Liver (tissue), 9 donors: ENCODE data around the gene ACSL3. TPM values are rescaled to one million over a fixed set of nuclear protein-coding genes. Genes with fewer than 3 reads are reported as not detected.

Experiments
- DNase-seq: peaks from one replicate; pipeline ENCODE4 v3.0.0-alpha.2; 2017; ENCODE audit warnings: low spot score
- H3K27ac ChIP-seq, 2 donors: one replicate each; pipeline ENCODE4 v1.7.0; 2013; ENCODE audit warnings: inconsistent platforms in 2 of 2, low read length in 2 of 2, control low read depth in 1 of 2, low read depth in 1 of 2, mild to moderate bottlenecking in 1 of 2
- H3K27me3 ChIP-seq, 4 donors: one replicate each; pipeline versions ENCODE4 v1.6.1 to v1.7.0; 2013; ENCODE audit warnings: low read length in 3 of 4, inconsistent platforms in 1 of 4, mild to moderate bottlenecking in 1 of 4, moderate library complexity in 1 of 4; ENCODE audit not compliant: control insufficient read depth in 4 of 4, insufficient read depth in 4 of 4
- H3K36me3 ChIP-seq, 4 donors: one replicate each; pipeline versions ENCODE4 v1.6.1 to v1.7.0; 2013; ENCODE audit warnings: low read length in 3 of 4, mild to moderate bottlenecking in 3 of 4, low read depth in 1 of 4, moderate library complexity in 1 of 4; ENCODE audit not compliant: control insufficient read depth in 4 of 4, insufficient read depth in 3 of 4
- H3K4me1 ChIP-seq, 4 donors: one replicate each; pipeline versions ENCODE4 v1.6.1 to v1.7.0; 2013; ENCODE audit warnings: low read length in 3 of 4, mild to moderate bottlenecking in 3 of 4, moderate library complexity in 1 of 4; ENCODE audit not compliant: control insufficient read depth in 4 of 4, insufficient read depth in 4 of 4
- H3K4me3 ChIP-seq, 3 donors: one replicate each; pipeline versions ENCODE4 v1.6.1 to v1.7.0; 2013; ENCODE audit warnings: low read length in 3 of 3, control low read depth in 1 of 3, low read depth in 1 of 3, mild to moderate bottlenecking in 1 of 3
- H3K9ac ChIP-seq, 2 donors: one replicate each; pipeline ENCODE4 v1.7.0; 2013; ENCODE audit warnings: low read length in 2 of 2, mild to moderate bottlenecking in 2 of 2, moderate library complexity in 2 of 2, control low read depth in 1 of 2, low read depth in 1 of 2
- H3K9me3 ChIP-seq, 4 donors: one replicate each; pipeline versions ENCODE4 v1.6.1 to v1.7.0; 2013; ENCODE audit warnings: low read length in 3 of 4; ENCODE audit not compliant: control insufficient read depth in 4 of 4
- EGR1 ChIP-seq, 2 donors: IDR thresholded peaks; 2 replicates each; pipeline ENCODE4 v1.6.1; 2016 to 2018; ENCODE audit warnings: antibody characterized with exemption in 2 of 2, low read depth in 2 of 2
- FOXA1 ChIP-seq: IDR thresholded peaks from 2 replicates; pipeline ENCODE4 v1.6.1; 2016; ENCODE audit warnings: antibody characterized with exemption
- FOXA2 ChIP-seq: IDR thresholded peaks from 2 replicates; pipeline ENCODE4 v1.6.1; 2016; ENCODE audit warnings: antibody characterized with exemption
- GABPA ChIP-seq, 2 donors: IDR thresholded peaks in 1 of 2; conservative IDR thresholded peaks in 1 of 2; 2 replicates each; pipeline ENCODE4 v1.6.1; 2016; ENCODE audit warnings: antibody characterized with exemption in 2 of 2, mild to moderate bottlenecking in 1 of 2, moderate library complexity in 1 of 2
- HNF4A ChIP-seq, 2 donors: conservative IDR thresholded peaks; 2 replicates each; pipeline ENCODE4 v1.6.1; 2016; ENCODE audit warnings: antibody characterized with exemption in 2 of 2, mild to moderate bottlenecking in 2 of 2
- HNF4G ChIP-seq: IDR thresholded peaks from 2 replicates; pipeline ENCODE4 v1.6.1; 2016; ENCODE audit warnings: antibody characterized with exemption
- JUND ChIP-seq, 2 donors: IDR thresholded peaks; 2 replicates each; pipeline ENCODE4 v1.6.1; 2016; ENCODE audit warnings: antibody characterized with exemption in 2 of 2
- NR2F2 ChIP-seq: IDR thresholded peaks from 2 replicates; pipeline ENCODE4 v1.6.1; 2016; ENCODE audit warnings: antibody characterized with exemption
- RAD21 ChIP-seq, 2 donors: IDR thresholded peaks; 2 replicates each; pipeline ENCODE4 v1.6.1; 2016; ENCODE audit warnings: antibody characterized with exemption in 2 of 2, mild to moderate bottlenecking in 2 of 2
- RXRA ChIP-seq, 2 donors: IDR thresholded peaks; 2 replicates each; pipeline ENCODE4 v1.6.1; 2017 to 2018; ENCODE audit warnings: antibody characterized with exemption in 2 of 2, mild to moderate bottlenecking in 1 of 2
- SP1 ChIP-seq: IDR thresholded peaks from 2 replicates; pipeline ENCODE4 v1.6.1; 2018; ENCODE audit warnings: antibody characterized with exemption, mild to moderate bottlenecking
- TAF1 ChIP-seq: conservative IDR thresholded peaks from 2 replicates; pipeline ENCODE4 v1.6.1; 2016; ENCODE audit warnings: antibody characterized with exemption, mild to moderate bottlenecking
- YY1 ChIP-seq: IDR thresholded peaks from 2 replicates; pipeline ENCODE4 v1.6.1; 2016; ENCODE audit warnings: antibody characterized with exemption, mild to moderate bottlenecking
- WGBS: extraction: QIAGEN DNeasy Blood & Tissue Kit; methylation state at CpG from one replicate; pipeline ENCODE4 v1.1.7; 2013; 5-methylcytosine and 5-hydroxymethylcytosine counted together
- polyA plus RNA-seq, 2 donors: library from polyadenylated mRNA; stranded (reverse) in 1 of 2; unstranded in 1 of 2; fragments of 200-250 nt in 1 of 2; fragments of >200 nt in 1 of 2; fragmentation: Nextera tagmentation in 1 of 2; extraction: Ambion mirVana in 1 of 2; gene quantifications; one replicate each; pipeline versions ENCODE4 v1.2.1 to v1.2.3, GENCODE V29; 2013 to 2015
- total RNA-seq, 2 donors: library from RNA; depleted of rRNA; stranded (reverse); fragments of >200 nt; gene quantifications; one replicate each; pipeline ENCODE4 v1.2.3, GENCODE V29; 2014
- TF ChIP-seq, protein P1 (sequence below): IDR thresholded peaks from 2 replicates; pipeline ENCODE4 v1.6.1; 2016; ENCODE audit warnings: antibody characterized with exemption, mild to moderate bottlenecking
- TF ChIP-seq, protein P2 (sequence below): IDR thresholded peaks from 2 replicates; pipeline ENCODE4 v1.6.1; 2016; ENCODE audit warnings: antibody characterized with exemption
- TF ChIP-seq, protein P3 (sequence below): IDR thresholded peaks from 2 replicates; pipeline ENCODE4 v1.6.1; 2016; ENCODE audit warnings: antibody characterized with exemption
- TF ChIP-seq, protein P4 (sequence below): IDR thresholded peaks from 2 replicates; pipeline ENCODE4 v1.6.1; 2016; ENCODE audit warnings: antibody characterized with exemption
- TF ChIP-seq, protein P5 (sequence below): fragments of 150-350 bp; IDR thresholded peaks from 2 replicates; pipeline ENCODE4 v1.5.1; 2017; ENCODE audit warnings: improper control_type of control experiment, low read depth, low read length; ENCODE audit not compliant: missing input control
- donor health status: healthy.
- donor health status: healthy.
- donor health status: healthy.
- donor health status: healthy.
- donor health status: healthy.

Gene ACSL3
- total and polyA plus RNA-seq, 4 donors: 22.2 to 66.6 (median 43.3) TPM

DNA sequence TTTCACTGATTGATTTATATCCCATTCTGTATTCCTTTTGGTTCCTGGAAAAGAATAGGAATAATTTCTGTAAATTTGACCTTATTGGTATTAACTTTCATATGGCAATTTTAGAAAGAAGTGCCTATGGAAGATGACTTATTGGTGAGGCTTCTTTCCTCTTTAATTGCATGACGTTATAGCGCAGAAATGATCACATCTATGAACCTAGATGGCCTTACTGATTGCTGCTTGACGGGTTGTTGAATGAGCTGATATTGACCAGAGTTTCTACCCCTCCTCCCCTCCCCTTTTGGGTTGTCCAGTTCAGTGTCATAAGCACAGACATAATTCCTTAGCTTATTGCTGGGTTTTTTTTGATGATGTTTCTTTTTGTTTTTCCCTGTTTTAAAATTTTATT is 14.6 kb downstream of the ACSL3 start:
- WGBS: 67% methylated on average over 3 of the region's 3 CpGs
- no peak overlapping the region for H3K27ac ChIP-seq
- TF ChIP-seq, protein P1, sequence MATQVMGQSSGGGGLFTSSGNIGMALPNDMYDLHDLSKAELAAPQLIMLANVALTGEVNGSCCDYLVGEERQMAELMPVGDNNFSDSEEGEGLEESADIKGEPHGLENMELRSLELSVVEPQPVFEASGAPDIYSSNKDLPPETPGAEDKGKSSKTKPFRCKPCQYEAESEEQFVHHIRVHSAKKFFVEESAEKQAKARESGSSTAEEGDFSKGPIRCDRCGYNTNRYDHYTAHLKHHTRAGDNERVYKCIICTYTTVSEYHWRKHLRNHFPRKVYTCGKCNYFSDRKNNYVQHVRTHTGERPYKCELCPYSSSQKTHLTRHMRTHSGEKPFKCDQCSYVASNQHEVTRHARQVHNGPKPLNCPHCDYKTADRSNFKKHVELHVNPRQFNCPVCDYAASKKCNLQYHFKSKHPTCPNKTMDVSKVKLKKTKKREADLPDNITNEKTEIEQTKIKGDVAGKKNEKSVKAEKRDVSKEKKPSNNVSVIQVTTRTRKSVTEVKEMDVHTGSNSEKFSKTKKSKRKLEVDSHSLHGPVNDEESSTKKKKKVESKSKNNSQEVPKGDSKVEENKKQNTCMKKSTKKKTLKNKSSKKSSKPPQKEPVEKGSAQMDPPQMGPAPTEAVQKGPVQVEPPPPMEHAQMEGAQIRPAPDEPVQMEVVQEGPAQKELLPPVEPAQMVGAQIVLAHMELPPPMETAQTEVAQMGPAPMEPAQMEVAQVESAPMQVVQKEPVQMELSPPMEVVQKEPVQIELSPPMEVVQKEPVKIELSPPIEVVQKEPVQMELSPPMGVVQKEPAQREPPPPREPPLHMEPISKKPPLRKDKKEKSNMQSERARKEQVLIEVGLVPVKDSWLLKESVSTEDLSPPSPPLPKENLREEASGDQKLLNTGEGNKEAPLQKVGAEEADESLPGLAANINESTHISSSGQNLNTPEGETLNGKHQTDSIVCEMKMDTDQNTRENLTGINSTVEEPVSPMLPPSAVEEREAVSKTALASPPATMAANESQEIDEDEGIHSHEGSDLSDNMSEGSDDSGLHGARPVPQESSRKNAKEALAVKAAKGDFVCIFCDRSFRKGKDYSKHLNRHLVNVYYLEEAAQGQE: no peak
- TF ChIP-seq TAF1: no peak
- TF ChIP-seq FOXA2: no peak
- no peak for TF ChIP-seq FOXA1
- TF ChIP-seq, protein P2, sequence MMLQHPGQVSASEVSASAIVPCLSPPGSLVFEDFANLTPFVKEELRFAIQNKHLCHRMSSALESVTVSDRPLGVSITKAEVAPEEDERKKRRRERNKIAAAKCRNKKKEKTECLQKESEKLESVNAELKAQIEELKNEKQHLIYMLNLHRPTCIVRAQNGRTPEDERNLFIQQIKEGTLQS: no peak
- TF ChIP-seq GABPA (IDR thresholded peaks at IDR 0.05 in 1 of 2, conservative IDR thresholded peaks at IDR 0.05 in 1 of 2): no peak
- TF ChIP-seq EGR1 (IDR thresholded peaks at IDR 0.05; ENCODE audit: low read depth in 2 of 2): no peak
- TF ChIP-seq NR2F2: no peak
- no peak for TF ChIP-seq RAD21 (IDR thresholded peaks at IDR 0.05)
- TF ChIP-seq SP1: no peak
- no peak for TF ChIP-seq HNF4A (conservative IDR thresholded peaks at IDR 0.05)
- TF ChIP-seq YY1: no peak
- TF ChIP-seq RXRA (IDR thresholded peaks at IDR 0.05): no peak
- TF ChIP-seq, protein P3, sequence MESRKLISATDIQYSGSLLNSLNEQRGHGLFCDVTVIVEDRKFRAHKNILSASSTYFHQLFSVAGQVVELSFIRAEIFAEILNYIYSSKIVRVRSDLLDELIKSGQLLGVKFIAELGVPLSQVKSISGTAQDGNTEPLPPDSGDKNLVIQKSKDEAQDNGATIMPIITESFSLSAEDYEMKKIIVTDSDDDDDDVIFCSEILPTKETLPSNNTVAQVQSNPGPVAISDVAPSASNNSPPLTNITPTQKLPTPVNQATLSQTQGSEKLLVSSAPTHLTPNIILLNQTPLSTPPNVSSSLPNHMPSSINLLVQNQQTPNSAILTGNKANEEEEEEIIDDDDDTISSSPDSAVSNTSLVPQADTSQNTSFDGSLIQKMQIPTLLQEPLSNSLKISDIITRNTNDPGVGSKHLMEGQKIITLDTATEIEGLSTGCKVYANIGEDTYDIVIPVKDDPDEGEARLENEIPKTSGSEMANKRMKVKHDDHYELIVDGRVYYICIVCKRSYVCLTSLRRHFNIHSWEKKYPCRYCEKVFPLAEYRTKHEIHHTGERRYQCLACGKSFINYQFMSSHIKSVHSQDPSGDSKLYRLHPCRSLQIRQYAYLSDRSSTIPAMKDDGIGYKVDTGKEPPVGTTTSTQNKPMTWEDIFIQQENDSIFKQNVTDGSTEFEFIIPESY: no peak
- TF ChIP-seq HNF4G: no peak
- TF ChIP-seq, protein P4, sequence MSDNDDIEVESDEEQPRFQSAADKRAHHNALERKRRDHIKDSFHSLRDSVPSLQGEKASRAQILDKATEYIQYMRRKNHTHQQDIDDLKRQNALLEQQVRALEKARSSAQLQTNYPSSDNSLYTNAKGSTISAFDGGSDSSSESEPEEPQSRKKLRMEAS: no peak
- no peaks in the 10 kb centered on the region for H3K36me3 ChIP-seq
- H3K4me3 ChIP-seq: no peak overlapping the region
- no peaks in the 10 kb centered on the region for H3K9me3 ChIP-seq
- no peaks in the 10 kb centered on the region for H3K27me3 ChIP-seq
- no peak overlapping the region for H3K9ac ChIP-seq
- no peak for DNase-seq
- H3K4me1 ChIP-seq: peaks cover 3 to 10% (median 7%) of the 10 kb centered on the region in 4 donors

DNA sequence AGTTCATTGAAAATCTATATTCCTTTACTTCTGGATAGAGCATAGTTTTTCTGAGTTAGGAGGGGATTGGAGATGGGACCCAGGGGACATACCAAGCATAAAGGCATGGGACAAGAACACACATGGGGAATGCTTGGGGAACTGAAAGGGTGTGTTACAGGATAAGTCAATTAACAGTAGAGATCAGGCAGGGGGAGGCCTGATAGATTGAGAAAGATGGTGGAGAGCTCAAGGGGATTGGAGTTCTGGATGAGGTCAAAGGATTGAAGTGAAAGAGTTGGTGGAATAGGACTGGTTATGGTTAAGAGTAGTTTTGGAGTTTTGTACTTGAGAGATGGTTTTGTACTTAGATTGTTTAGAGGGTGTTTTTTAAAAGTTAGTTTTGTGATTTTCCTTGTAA is 16.1 kb downstream of the ACSL3 start:
- peaks cover 0 to 8% (median 7%) of the 10 kb centered on the region in 4 donors for H3K4me1 ChIP-seq
- H3K27ac ChIP-seq: no peak overlapping the region
- DNase-seq: no peak
- no peaks in the 10 kb centered on the region for H3K27me3 ChIP-seq
- no peaks in the 10 kb centered on the region for H3K36me3 ChIP-seq
- no peak overlapping the region for H3K9ac ChIP-seq
- H3K4me3 ChIP-seq: no peak overlapping the region
- H3K9me3 ChIP-seq: no peaks in the 10 kb centered on the region
- no peak for TF ChIP-seq RAD21 (IDR thresholded peaks at IDR 0.05)
- TF ChIP-seq, protein P2: no peak
- no peak for TF ChIP-seq EGR1 (IDR thresholded peaks at IDR 0.05; ENCODE audit: low read depth in 2 of 2)
- TF ChIP-seq, protein P5, sequence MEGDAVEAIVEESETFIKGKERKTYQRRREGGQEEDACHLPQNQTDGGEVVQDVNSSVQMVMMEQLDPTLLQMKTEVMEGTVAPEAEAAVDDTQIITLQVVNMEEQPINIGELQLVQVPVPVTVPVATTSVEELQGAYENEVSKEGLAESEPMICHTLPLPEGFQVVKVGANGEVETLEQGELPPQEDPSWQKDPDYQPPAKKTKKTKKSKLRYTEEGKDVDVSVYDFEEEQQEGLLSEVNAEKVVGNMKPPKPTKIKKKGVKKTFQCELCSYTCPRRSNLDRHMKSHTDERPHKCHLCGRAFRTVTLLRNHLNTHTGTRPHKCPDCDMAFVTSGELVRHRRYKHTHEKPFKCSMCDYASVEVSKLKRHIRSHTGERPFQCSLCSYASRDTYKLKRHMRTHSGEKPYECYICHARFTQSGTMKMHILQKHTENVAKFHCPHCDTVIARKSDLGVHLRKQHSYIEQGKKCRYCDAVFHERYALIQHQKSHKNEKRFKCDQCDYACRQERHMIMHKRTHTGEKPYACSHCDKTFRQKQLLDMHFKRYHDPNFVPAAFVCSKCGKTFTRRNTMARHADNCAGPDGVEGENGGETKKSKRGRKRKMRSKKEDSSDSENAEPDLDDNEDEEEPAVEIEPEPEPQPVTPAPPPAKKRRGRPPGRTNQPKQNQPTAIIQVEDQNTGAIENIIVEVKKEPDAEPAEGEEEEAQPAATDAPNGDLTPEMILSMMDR: no peak
- no peak for TF ChIP-seq FOXA2
- no peak for TF ChIP-seq FOXA1
- TF ChIP-seq TAF1: no peak
- no peak for TF ChIP-seq SP1
- no peak for TF ChIP-seq RXRA (IDR thresholded peaks at IDR 0.05)
- no peak for TF ChIP-seq HNF4G
- TF ChIP-seq, protein P3: no peak
- TF ChIP-seq HNF4A (conservative IDR thresholded peaks at IDR 0.05): no peak
- TF ChIP-seq, protein P4: no peak
- no peak for TF ChIP-seq JUND (IDR thresholded peaks at IDR 0.05)
- TF ChIP-seq NR2F2: no peak
- TF ChIP-seq GABPA (IDR thresholded peaks at IDR 0.05 in 1 of 2, conservative IDR thresholded peaks at IDR 0.05 in 1 of 2): no peak
